Subcutaneous adipose tissue (tissue), 4 donors: ENCODE results near the gene ILF3. TPM values are rescaled to one million over a fixed set of nuclear protein-coding genes. Genes with fewer than 3 reads are reported as not detected.

Experiments
- total RNA-seq, 4 donors: library from RNA; depleted of rRNA; stranded (reverse); fragments of >200 nt; gene quantifications; one replicate each; pipeline ENCODE4 v1.1.0, GENCODE V29; 2016
- TF ChIP-seq, protein P1 (sequence below): fragments of 450-650 bp; IDR thresholded peaks from one replicate; pipeline ENCODE4 v1.5.1; 2016; ENCODE audit warnings: low read depth, mild to moderate bottlenecking, control low read depth, antibody characterized with exemption, moderate library complexity

ILF3 gene
- total RNA-seq, 4 donors from 2014 or later = 56.8 to 103 (median 77.7) TPM

GRCh38 chr19:10642473-10643171 is 11.5 kb upstream of the ILF3 start:
- TF ChIP-seq, protein P1, sequence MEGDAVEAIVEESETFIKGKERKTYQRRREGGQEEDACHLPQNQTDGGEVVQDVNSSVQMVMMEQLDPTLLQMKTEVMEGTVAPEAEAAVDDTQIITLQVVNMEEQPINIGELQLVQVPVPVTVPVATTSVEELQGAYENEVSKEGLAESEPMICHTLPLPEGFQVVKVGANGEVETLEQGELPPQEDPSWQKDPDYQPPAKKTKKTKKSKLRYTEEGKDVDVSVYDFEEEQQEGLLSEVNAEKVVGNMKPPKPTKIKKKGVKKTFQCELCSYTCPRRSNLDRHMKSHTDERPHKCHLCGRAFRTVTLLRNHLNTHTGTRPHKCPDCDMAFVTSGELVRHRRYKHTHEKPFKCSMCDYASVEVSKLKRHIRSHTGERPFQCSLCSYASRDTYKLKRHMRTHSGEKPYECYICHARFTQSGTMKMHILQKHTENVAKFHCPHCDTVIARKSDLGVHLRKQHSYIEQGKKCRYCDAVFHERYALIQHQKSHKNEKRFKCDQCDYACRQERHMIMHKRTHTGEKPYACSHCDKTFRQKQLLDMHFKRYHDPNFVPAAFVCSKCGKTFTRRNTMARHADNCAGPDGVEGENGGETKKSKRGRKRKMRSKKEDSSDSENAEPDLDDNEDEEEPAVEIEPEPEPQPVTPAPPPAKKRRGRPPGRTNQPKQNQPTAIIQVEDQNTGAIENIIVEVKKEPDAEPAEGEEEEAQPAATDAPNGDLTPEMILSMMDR = no peak

DNA sequence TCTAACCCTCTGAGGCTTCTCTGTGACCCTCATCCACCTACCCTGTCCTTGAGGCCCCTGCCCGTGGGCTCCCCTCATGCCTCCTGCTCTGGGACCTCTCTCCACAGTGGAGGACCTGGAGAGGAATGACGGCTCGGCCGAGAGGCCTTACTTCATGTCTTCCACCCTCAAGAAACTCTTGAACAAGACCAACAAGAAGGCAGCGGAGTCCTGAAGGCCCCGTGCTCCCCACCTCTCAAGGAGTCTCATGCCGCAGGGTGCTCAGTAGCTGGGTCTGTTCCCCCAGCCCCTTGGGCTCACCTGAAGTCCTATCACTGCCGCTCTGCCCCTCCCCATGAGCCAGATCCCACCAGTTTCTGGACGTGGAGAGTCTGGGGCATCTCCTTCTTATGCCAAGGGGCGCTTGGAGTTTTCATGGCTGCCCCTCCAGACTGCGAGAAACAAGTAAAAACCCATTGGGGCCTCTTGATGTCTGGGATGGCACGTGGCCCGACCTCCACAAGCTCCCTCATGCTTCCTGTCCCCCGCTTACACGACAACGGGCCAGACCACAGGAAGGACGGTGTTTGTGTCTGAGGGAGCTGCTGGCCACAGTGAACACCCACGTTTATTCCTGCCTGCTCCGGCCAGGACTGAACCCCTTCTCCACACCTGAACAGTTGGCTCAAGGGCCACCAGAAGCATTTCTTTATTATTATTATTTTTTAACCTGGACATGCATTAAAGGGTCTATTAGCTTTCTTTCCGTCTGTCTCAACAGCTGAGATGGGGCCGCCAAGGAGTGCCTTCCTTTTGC is 10.8 kb upstream of the ILF3 start:
- TF ChIP-seq, protein P1 = no peak

GRCh38 chr19:10643968-10644259 is 10.2 kb upstream of the ILF3 start:
- TF ChIP-seq, protein P1 = no peak

DNA sequence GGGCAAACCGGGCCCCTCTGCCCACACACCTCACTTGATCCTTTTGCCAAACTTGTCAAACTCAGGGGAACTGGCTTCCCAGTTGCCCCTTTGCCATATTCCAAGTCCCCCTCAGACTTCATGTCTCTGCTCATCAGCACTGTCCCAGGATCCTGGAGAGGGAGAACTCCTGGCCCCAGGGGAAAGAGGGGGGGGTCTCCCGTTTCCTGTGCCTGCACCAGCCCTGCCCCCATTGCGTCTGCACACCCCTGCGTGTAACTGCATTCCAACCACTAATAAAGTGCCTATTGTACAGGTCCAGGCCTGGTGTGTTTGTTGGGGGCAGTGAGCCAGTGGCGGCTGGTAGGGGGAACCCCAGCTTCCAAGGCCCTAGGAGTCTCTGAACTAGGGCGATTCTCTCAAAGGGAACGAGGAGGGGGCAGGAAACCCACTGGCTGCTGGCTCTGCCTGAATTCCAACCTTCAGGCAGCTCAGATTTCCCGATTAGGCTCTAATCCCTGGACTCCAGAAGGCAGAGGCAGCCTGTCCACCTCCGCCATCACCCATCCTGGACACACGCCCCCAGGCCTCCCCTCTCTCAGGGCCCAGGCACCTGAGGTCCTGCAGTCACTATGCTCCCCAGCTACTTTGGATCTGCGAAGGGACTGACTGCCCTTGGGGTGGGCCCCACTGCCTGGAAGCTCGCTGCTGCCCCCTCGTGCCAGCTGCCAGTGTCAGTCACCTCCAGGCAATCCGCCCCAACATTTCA is 9.7 kb upstream of the ILF3 start:
- TF ChIP-seq, protein P1 = no peak

DNA sequence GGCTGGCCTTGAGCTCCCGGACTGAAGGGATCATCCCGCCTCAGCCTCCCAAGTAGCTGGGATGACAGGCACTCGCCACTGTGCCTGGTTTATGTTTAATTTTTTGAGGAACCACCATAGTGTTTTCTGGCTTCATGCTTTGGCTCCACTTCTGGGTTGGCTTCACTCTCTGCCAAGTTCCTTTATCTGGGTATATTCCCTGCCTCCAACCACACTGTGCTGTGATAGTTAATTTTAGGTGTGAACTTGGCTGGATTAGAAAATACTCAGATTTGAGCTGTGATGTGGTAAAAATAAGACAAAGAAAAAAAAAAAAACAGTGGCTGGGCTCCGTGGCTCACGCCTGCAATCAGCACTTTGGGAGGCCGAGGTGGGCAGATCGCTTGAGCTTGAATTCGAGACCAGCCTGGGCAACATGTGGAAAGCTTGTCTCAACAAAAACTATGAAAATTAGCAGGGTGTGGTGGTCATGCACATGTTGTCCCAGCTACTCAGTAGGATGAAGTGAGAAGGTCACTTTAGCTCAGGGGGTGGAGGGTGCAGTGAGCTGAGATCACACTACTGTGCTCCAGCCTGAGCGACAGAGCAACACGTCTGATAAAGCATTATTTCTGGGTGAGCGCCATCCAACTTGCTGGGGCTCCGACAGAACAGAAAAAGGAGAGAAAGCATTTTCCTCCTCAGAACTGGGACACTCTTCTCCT is 7.5 kb upstream of the ILF3 start:
- TF ChIP-seq, protein P1 = no peak

DNA sequence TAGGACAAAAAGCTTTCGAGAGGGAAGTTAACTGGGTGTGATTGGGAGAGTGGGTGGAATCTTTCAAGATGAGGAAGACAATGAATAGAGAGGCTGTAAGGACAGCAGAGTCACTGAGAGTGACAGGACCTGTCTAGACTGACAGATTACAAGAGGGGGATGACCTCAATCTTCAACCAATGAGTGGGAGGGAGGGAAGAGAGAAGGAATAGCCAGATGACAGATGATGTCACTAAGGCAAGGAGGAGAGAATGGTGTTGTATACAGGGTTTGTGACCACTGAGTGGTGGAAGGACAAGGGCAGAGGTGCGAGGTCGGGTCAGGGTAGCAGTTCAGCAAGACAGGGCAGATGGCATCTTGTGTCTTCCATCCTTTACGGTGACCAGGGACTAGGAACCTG is 5.8 kb upstream of the ILF3 start:
- TF ChIP-seq, protein P1 = no peak
